ENCODE data around the gene MAP1LC3B.
A peak's percentile ranks its signal among the peaks of the same experiment; 100 is the strongest.

MAP1LC3B gene

GRCh38 chr16:87343753-87344050 lies 48.4 kb upstream of the MAP1LC3B start (continued):
- TF ChIP-seq ZNF26 (tag by site-specific recombination; IDR thresholded peaks at IDR 0.05) (no peak), ZNF214 (tag by site-specific recombination; IDR thresholded peaks at IDR 0.05; ENCODE audit: borderline replicate concordance) (no peak)

DNA sequence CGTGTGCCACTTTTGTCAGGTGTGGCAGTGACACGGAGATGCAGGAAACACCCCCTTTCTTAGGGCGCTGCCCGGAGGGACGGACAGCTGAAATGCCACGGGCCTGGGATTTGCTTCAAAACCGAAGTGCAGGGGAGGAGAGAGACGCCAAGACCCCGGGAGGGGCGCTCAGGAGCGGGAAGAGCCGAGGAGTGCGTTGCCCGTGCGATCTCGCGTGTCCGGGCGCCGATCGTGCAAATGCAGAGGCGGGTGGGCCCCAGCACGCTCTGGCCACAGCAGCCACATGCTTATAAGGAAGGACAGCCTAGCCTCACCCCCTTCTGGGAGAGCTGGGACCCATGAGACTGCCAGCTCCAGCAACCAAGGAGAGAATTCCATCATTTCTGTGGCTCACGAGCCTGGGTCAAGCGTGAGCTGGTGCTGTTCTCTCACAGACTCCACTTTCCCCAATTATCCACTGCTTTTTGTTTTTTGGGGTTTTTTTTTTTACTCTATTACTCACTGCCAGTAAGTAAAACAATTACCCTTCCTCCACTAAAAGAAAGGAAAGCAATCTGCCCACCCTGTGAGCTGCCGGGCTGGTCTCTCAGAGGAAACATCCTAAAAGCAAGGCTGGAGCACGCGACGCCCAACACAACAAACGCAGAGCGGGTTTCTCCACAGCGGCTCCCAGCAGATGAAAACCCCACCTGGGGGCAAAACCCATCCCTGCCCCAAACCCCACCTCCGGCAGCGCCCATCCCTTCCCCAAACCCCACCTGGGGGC lies 47.8 kb upstream of the MAP1LC3B start:
- POLR2A ChIA-PET = no interaction called here
- Histone ChIP-seq H3K27ac (ENCODE audit: extremely low read depth, low read depth, low read length) (no peak overlapping the region), H3K4me1 (ENCODE audit: control insufficient read depth, insufficient read depth, low read length) (no peaks in the 10 kb centered on the region), H3K4me3 (ENCODE audit: low read depth, low read length) (no peak overlapping the region), H3K36me3 (ENCODE audit: control insufficient read depth in 2 of 2, insufficient read depth in 1 of 2, low read length in 2 of 2) (peaks cover 0 to 64% of the 10 kb centered on the region in 2 experiments; a peak in 2 of 3 replicates), H3K9me3 (ENCODE audit: control insufficient read depth, insufficient read depth, low read depth, low read length) (no peaks in the 10 kb centered on the region)
- CTCF ChIA-PET = no interaction called here
- no peak for TF ChIP-seq ZSCAN23 (tag by site-specific recombination; IDR thresholded peaks at IDR 0.05)

DNA sequence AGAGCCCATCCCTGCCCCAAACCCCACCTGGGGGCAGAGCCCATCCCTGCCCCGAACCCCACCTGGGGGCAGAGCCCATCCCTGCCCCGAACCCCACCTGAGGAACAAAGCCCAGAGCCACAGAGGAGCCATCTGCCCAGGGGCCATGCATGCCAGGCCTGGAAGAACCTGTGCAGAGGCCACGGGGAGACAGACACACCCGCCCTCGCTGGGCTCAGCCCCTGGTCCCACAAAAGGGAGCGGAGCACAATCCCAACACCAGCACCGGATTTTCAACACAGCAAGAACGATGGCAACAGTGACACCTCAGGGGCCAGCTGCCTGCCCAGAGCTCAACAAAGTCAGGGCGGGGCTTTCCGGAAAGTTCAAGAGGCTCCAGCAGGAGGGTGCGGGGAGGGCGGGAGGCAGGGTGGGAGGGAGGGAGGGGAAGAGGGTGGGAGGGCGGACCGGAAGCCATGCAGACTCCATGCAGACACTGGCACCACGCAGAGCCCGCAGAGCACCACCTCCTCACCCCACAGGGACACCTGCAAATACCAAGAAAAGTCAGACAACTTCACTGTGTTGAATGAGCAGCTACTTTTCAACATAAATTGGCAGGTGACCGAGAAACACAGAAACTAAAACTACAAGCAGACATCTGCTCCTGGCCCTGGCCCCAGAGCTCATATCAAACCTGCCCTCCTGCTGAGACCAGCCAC lies 47.1 kb upstream of the MAP1LC3B start:
- Histone ChIP-seq H3K4me3 (ENCODE audit: low read depth, low read length) (no peak overlapping the region), H3K27ac (ENCODE audit: extremely low read depth, low read depth, low read length) (no peak overlapping the region), H3K36me3 (ENCODE audit: control insufficient read depth in 2 of 2, insufficient read depth in 1 of 2, low read length in 2 of 2) (peaks cover 0 to 59% of the 10 kb centered on the region in 2 experiments; a peak in 2 of 3 replicates), H3K4me1 (ENCODE audit: control insufficient read depth, insufficient read depth, low read length) (no peaks in the 10 kb centered on the region), H3K9me3 (ENCODE audit: control insufficient read depth, insufficient read depth, low read depth, low read length) (no peaks in the 10 kb centered on the region)
- TF ChIP-seq KLF1 (tag by site-specific recombination; IDR thresholded peaks at IDR 0.05) (peak; percentile 58), ZNF629 (tag by site-specific recombination; IDR thresholded peaks at IDR 0.05) (no peak)
- ChIA-PET POLR2A (no interaction called here), CTCF (interaction anchor here (0.6 kb wide), 1 partner anchor 12 kb away, joined by 3 read pairs; no protein-coding TSS in a partner anchor)

GRCh38 chr16:87345726-87346424 lies 46.3 kb upstream of the MAP1LC3B start:
- H3K36me3 ChIP-seq (ENCODE audit: control insufficient read depth in 2 of 2, insufficient read depth in 1 of 2, low read length in 2 of 2) = peaks cover 0 to 53% of the 10 kb centered on the region in 2 experiments; a peak in 2 of 3 replicates
- no peaks in the 10 kb centered on the region for H3K9me3 ChIP-seq (ENCODE audit: control insufficient read depth, insufficient read depth, low read depth, low read length)
- H3K27ac ChIP-seq (ENCODE audit: extremely low read depth, low read depth, low read length) = no peak overlapping the region
- H3K4me1 ChIP-seq (ENCODE audit: control insufficient read depth, insufficient read depth, low read length) = no peaks in the 10 kb centered on the region
- no peak overlapping the region for H3K4me3 ChIP-seq (ENCODE audit: low read depth, low read length)
- no peak for TF ChIP-seq ZBTB6 (tag by site-specific recombination; IDR thresholded peaks at IDR 0.05)
- TF ChIP-seq ZNF274 (IDR thresholded peaks at IDR 0.05; ENCODE audit: low read length) = no peak
- no peak for TF ChIP-seq ZNF274 (tag by site-specific recombination; IDR thresholded peaks at IDR 0.05; ENCODE audit: borderline replicate concordance)
- peak; percentile 48 for TF ChIP-seq ZNF335 (tag by site-specific recombination; conservative IDR thresholded peaks at IDR 0.05)
- peak; percentile 77 for TF ChIP-seq SCRT2 (tag by site-specific recombination; IDR thresholded peaks at IDR 0.05)
- no peak for TF ChIP-seq ZSCAN4 (tag by site-specific recombination; IDR thresholded peaks at IDR 0.05)
- peak; percentile 65; the same call in 1 of the 2 replicates for TF ChIP-seq SCRT1 (tag by site-specific recombination; IDR thresholded peaks at IDR 0.05; ENCODE audit: borderline replicate concordance)
- TF ChIP-seq, protein P1, sequence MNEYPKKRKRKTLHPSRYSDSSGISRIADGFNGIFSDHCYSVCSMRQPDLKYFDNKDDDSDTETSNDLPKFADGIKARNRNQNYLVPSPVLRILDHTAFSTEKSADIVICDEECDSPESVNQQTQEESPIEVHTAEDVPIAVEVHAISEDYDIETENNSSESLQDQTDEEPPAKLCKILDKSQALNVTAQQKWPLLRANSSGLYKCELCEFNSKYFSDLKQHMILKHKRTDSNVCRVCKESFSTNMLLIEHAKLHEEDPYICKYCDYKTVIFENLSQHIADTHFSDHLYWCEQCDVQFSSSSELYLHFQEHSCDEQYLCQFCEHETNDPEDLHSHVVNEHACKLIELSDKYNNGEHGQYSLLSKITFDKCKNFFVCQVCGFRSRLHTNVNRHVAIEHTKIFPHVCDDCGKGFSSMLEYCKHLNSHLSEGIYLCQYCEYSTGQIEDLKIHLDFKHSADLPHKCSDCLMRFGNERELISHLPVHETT (tag by site-specific recombination; IDR thresholded peaks at IDR 0.05) = no peak
- no peak for TF ChIP-seq ZNF626 (tag by site-specific recombination; IDR thresholded peaks at IDR 0.05)
- ChIA-PET CTCF (no interaction called here), POLR2A (no interaction called here)
